MCF 10A (cell line): ENCODE results near the gene CYP2E1. TPM values are rescaled to one million over a fixed set of nuclear protein-coding genes. Genes with fewer than 3 reads are reported as not detected.

Experiments used
- BruUV-seq: library from RNA; stranded (reverse); fragments of 400-500 nt; replicated peaks from 2 replicates; lab custom pipeline; 2021; lab: Mats Ljungman, UMichigan
- CTCF ChIA-PET: fragments of 300-600 bp; sonication (Branson Sonifier 250); formaldehyde crosslinking; extraction: SDS; loops from one replicate; lab custom pipeline; 2021; ENCODE audit warnings: antibody characterized with exemption, inconsistent platforms; lab: Yijun Ruan, JAX
- POLR2A ChIA-PET: fragments of 300-600, 350-650 bp; sonication (Branson Sonifier 250); formaldehyde crosslinking; extraction: SDS; loops from one replicate; lab custom pipeline; 2020; ENCODE audit warnings: antibody characterized with exemption, inconsistent platforms; lab: Yijun Ruan, JAX
- DNase-seq: peaks from one replicate; pipeline ENCODE4 v3.0.0-alpha.2; 2018; ENCODE audit not compliant: unreplicated experiment
- H3K27ac Mint-ChIP-seq: one replicate; pipeline ENCODE4 v1.8.0; 2022; ENCODE audit warnings: mild to moderate bottlenecking, low read depth, mixed read lengths; ENCODE audit not compliant: unreplicated experiment
- H3K27me3 Mint-ChIP-seq: one replicate; pipeline ENCODE4 v1.8.0; 2022; ENCODE audit warnings: mixed read lengths; ENCODE audit not compliant: insufficient read depth, unreplicated experiment
- H3K36me3 Mint-ChIP-seq: one replicate; pipeline ENCODE4 v1.8.0; 2022; ENCODE audit warnings: mild to moderate bottlenecking, moderate library complexity, mixed read lengths; ENCODE audit not compliant: insufficient read depth, unreplicated experiment
- H3K4me1 Mint-ChIP-seq: one replicate; pipeline ENCODE4 v1.8.0; 2022; ENCODE audit warnings: mixed read lengths; ENCODE audit not compliant: insufficient read depth, unreplicated experiment
- H3K4me3 Mint-ChIP-seq: one replicate; pipeline ENCODE4 v1.8.0; 2022; ENCODE audit warnings: mild to moderate bottlenecking, moderate library complexity, mixed read lengths; ENCODE audit not compliant: unreplicated experiment
- H3K9me3 Mint-ChIP-seq: one replicate; pipeline ENCODE4 v1.8.0; 2022; ENCODE audit warnings: mixed read lengths; ENCODE audit not compliant: unreplicated experiment
- CTCF ChIP-seq: fragments of 200-600 bp; IDR thresholded peaks from one replicate; pipeline ENCODE4 v1.8.0; 2022; ENCODE audit warnings: antibody characterized with exemption, mild to moderate bottlenecking; ENCODE audit not compliant: unreplicated experiment
- intact Hi-C: fragments of 100-400 bp; cut with micrococcal nuclease; formaldehyde crosslinking; loops from 2 replicates; pipeline ENCODE4 v1.14.1; 2022
- total RNA-seq: library from RNA; stranded (reverse); gene quantifications from 2 replicates; pipeline ENCODE4 v1.2.3, GENCODE V29; 2022

CYP2E1 gene
- total RNA-seq, 1 experiment from 2014 or later: not detected

- POLR2A ChIA-PET: no interaction called here
- Mint-ChIP-seq H3K4me1 (no peaks in the 10 kb centered on the region), H3K36me3 (no peaks in the 10 kb centered on the region), H3K9me3 (peaks cover 4% of the 10 kb centered on the region), H3K4me3 (no peak overlapping the region), H3K27me3 (peaks cover 43% of the 10 kb centered on the region), H3K27ac (no peak overlapping the region)
- intact Hi-C loops: loop anchor here (10.0 kb wide), 1 partner anchor 624 kb away; no protein-coding TSS in a partner anchor
- no TSS peak for BruUV-seq
- no peak for DNase-seq
- no peak for TF ChIP-seq CTCF
- CTCF ChIA-PET: no interaction called here
Observed at GRCh38 chr10:133528296-133528844, 1.2 kb downstream of the CYP2E1 start.

- intact Hi-C loops: loop anchor here (10.0 kb wide), 1 partner anchor 624 kb away; no protein-coding TSS in a partner anchor
- Mint-ChIP-seq H3K27me3 (peaks cover 42% of the 10 kb centered on the region), H3K9me3 (no peaks in the 10 kb centered on the region), H3K4me1 (no peaks in the 10 kb centered on the region), H3K4me3 (no peak overlapping the region), H3K36me3 (no peaks in the 10 kb centered on the region), H3K27ac (no peak overlapping the region)
- DNase-seq: no peak
- BruUV-seq: no TSS peak
- TF ChIP-seq CTCF: no peak
- CTCF ChIA-PET: interaction anchor here (0.7 to 0.9 kb wide), 3 partner anchors 9 to 86 kb away, joined by 3 to 4 read pairs (median 3); no protein-coding TSS in a partner anchor
- POLR2A ChIA-PET: no interaction called here
Observed at GRCh38 chr10:133528845-133529575, 1.8 kb downstream of the CYP2E1 start.

- Mint-ChIP-seq H3K9me3 (no peaks in the 10 kb centered on the region), H3K4me3 (no peak overlapping the region), H3K36me3 (no peaks in the 10 kb centered on the region), H3K4me1 (no peaks in the 10 kb centered on the region), H3K27ac (no peak overlapping the region), H3K27me3 (peaks cover 42% of the 10 kb centered on the region)
- ChIA-PET CTCF (interaction anchor here (0.7 to 0.9 kb wide), 3 partner anchors 9 to 85 kb away, joined by 3 to 4 read pairs (median 3); no protein-coding TSS in a partner anchor), POLR2A (no interaction called here)
- intact Hi-C loops: loop anchor here (10.0 kb wide), 1 partner anchor 625 kb away; no protein-coding TSS in a partner anchor
- no peak for TF ChIP-seq CTCF
- no peak for DNase-seq
- no TSS peak for BruUV-seq
Observed at GRCh38 chr10:133529576-133529946, 2.4 kb downstream of the CYP2E1 start.

GRCh38 chr10:133530506-133530905 lies 3.3 kb downstream of the CYP2E1 start:
- intact Hi-C loops: no loop called here
- no TSS peak for BruUV-seq
- DNase-seq: no peak

More at GRCh38 chr10:133530506-133530905, 3.3 kb downstream of the CYP2E1 start:
- Mint-ChIP-seq H3K27me3 (peaks cover 42% of the 10 kb centered on the region), H3K4me1 (no peaks in the 10 kb centered on the region), H3K27ac (no peak overlapping the region), H3K9me3 (peaks cover 1% of the 10 kb centered on the region), H3K4me3 (no peak overlapping the region), H3K36me3 (no peaks in the 10 kb centered on the region)
- no peak for TF ChIP-seq CTCF
- ChIA-PET CTCF (no interaction called here), POLR2A (no interaction called here)
